Right hindlimb (tissue), 1 donor: ENCODE results near the gene PORCN.
"Not testable (repeated sequence)": the region's sequence is repeated elsewhere in the genome, so short reads cannot be mapped to it uniquely, and the experiment has no call there.

Experiments used
- DNase-seq: peaks from one replicate; pipeline ENCODE4 v3.0.0-alpha.2; 2018

The PORCN gene

GRCh38 chrX:48514126-48514806, 5.5 kb downstream of the PORCN start:
- DNase-seq = no peak

- no peak for DNase-seq
Measured at GRCh38 chrX:48514868-48515460, 6.2 kb downstream of the PORCN start.

GRCh38 chrX:48515842-48516241, 7.0 kb downstream of the PORCN start:
- no peak for DNase-seq

- no peak for DNase-seq
Measured at GRCh38 chrX:48516285-48516684, 7.5 kb downstream of the PORCN start.

- no peak for DNase-seq
Measured at GRCh38 chrX:48516987-48517386, 8.2 kb downstream of the PORCN start.

- not testable (repeated sequence) for DNase-seq
Measured at GRCh38 chrX:48519481-48519880, 10.7 kb downstream of the PORCN start.

- DNase-seq = no peak
Measured at GRCh38 chrX:48520455-48520854, 11.7 kb downstream of the PORCN start.

GRCh38 chrX:48520976-48521352, 12.2 kb downstream of the PORCN start:
- no peak for DNase-seq

GRCh38 chrX:48521353-48522243, 12.8 kb downstream of the PORCN start, which contains the start of gene EBP:
TSS of gene EBP (plus strand) at chrX:48521808. CDS start at chrX:48523772, 1,964 bp downstream.
- DNase-seq = peak; percentile 90

GRCh38 chrX:48522291-48522690, 13.5 kb downstream of the PORCN start:
- no peak for DNase-seq

- DNase-seq = no peak
Measured at GRCh38 chrX:48523682-48524081, 14.9 kb downstream of the PORCN start.

GRCh38 chrX:48525853-48526252, 17.1 kb downstream of the PORCN start:
- not testable (repeated sequence) for DNase-seq

- no peak for DNase-seq
Measured at GRCh38 chrX:48530736-48531135, 21.9 kb downstream of the PORCN start.

GRCh38 chrX:48531358-48531959, 22.7 kb downstream of the PORCN start:
- no peak for DNase-seq

- DNase-seq = no peak
Measured at GRCh38 chrX:48532161-48532560, 23.4 kb downstream of the PORCN start.

- DNase-seq = no peak
Measured at GRCh38 chrX:48533165-48533564, 24.4 kb downstream of the PORCN start.

- DNase-seq = no peak
Measured at GRCh38 chrX:48538641-48539344, 30.0 kb downstream of the PORCN start.

GRCh38 chrX:48539345-48540027, 30.7 kb downstream of the PORCN start, which contains the start of gene TBC1D25:
TSS of gene TBC1D25 (plus strand) at chrX:48539714. CDS start at chrX:48539798, 84 bp downstream.
- peak; percentile 96 for DNase-seq

- DNase-seq = no peak
Measured at GRCh38 chrX:48540028-48540375, 31.2 kb downstream of the PORCN start.

- no peak for DNase-seq
Measured at GRCh38 chrX:48540480-48540879, 31.7 kb downstream of the PORCN start.

- DNase-seq = no peak
Measured at GRCh38 chrX:48541140-48541814, 32.5 kb downstream of the PORCN start.
